DOHH2 (cell line): ENCODE measurements around the gene UGT2B7.

ENCODE experiments used
- EZH2phosphoT487 ChIP-seq: fragments of 200-600 bp; sonication (generic); IDR thresholded peaks from 2 replicates; pipeline ENCODE4 v1.6.1; 2017; ENCODE audit warnings: borderline replicate concordance, mild to moderate bottlenecking, antibody characterized with exemption, low read length, moderate library complexity, mixed read lengths
- TF ChIP-seq, protein P1 (sequence below): fragments of 200-600 bp; sonication (generic); IDR thresholded peaks from one replicate; pipeline ENCODE4 v1.5.1; 2014; ENCODE audit warnings: antibody characterized with exemption, mild to moderate bottlenecking, low read depth, low read length; ENCODE audit not compliant: poor library complexity, severe bottlenecking

DNA sequence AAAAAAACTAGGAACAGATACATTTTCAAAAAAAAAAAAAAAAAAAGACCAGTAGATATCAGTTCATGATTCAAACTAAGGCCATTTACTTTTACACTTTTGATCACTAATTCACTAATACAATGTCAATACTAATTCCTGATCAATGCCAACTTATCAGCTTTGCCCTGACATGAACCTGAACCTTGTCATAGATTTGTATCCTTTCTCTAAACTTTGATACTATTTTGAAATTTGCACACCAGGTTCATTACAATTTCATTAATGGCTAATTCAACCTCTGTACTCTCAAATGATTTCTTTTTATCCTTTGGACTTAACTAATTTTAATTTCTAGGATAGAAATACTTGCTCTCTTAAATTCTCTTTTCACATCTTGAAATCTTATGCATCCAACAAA, 37.7 kb downstream of the UGT2B7 start:
- TF ChIP-seq EZH2phosphoT487, result no peak
- TF ChIP-seq, protein P1, sequence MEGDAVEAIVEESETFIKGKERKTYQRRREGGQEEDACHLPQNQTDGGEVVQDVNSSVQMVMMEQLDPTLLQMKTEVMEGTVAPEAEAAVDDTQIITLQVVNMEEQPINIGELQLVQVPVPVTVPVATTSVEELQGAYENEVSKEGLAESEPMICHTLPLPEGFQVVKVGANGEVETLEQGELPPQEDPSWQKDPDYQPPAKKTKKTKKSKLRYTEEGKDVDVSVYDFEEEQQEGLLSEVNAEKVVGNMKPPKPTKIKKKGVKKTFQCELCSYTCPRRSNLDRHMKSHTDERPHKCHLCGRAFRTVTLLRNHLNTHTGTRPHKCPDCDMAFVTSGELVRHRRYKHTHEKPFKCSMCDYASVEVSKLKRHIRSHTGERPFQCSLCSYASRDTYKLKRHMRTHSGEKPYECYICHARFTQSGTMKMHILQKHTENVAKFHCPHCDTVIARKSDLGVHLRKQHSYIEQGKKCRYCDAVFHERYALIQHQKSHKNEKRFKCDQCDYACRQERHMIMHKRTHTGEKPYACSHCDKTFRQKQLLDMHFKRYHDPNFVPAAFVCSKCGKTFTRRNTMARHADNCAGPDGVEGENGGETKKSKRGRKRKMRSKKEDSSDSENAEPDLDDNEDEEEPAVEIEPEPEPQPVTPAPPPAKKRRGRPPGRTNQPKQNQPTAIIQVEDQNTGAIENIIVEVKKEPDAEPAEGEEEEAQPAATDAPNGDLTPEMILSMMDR, result no peak
